Muscle layer of duodenum (tissue), 2 donors: Measurements from ENCODE around the gene CD82.

Experiments
- H3K27ac ChIP-seq: one replicate; pipeline ENCODE4 v1.7.0; 2013; ENCODE audit warnings: mild to moderate bottlenecking, low read length
- H3K27me3 ChIP-seq: one replicate; pipeline ENCODE4 v1.7.0; 2013; ENCODE audit warnings: low read depth, mild to moderate bottlenecking, control low read depth, low read length
- H3K36me3 ChIP-seq, 2 donors: one replicate each; pipeline ENCODE4 v1.7.0; 2013; ENCODE audit warnings: low read length in 2 of 2, control low read depth in 1 of 2, mild to moderate bottlenecking in 1 of 2; ENCODE audit not compliant: insufficient read depth in 2 of 2, control insufficient read depth in 1 of 2
- H3K4me1 ChIP-seq, 2 donors: one replicate each; pipeline ENCODE4 v1.7.0; 2013; ENCODE audit warnings: low read length in 2 of 2, mild to moderate bottlenecking in 2 of 2, control low read depth in 1 of 2, moderate library complexity in 1 of 2; ENCODE audit not compliant: insufficient read depth in 2 of 2, control insufficient read depth in 1 of 2
- H3K4me3 ChIP-seq, 2 donors: one replicate each; pipeline ENCODE4 v1.7.0; 2013; ENCODE audit warnings: low read length in 2 of 2, low read depth in 1 of 2, mild to moderate bottlenecking in 1 of 2
- H3K9me3 ChIP-seq, 2 donors: one replicate each; pipeline ENCODE4 v1.7.0; 2013; ENCODE audit warnings: low read length in 2 of 2, control low read depth in 1 of 2, mild to moderate bottlenecking in 1 of 2; ENCODE audit not compliant: control insufficient read depth in 1 of 2
- donor health status: healthy.

The CD82 gene

GRCh38 chr11:44572884-44573283, 7.4 kb downstream of the CD82 start:
- Histone ChIP-seq H3K9me3 (no peaks in the 10 kb centered on the region), H3K27me3 (no peaks in the 10 kb centered on the region), H3K4me3 (no peak overlapping the region), H3K27ac (no peak overlapping the region), H3K4me1 (peaks cover 18 to 24% of the 10 kb centered on the region in 2 donors), H3K36me3 (no peaks in the 10 kb centered on the region)

GRCh38 chr11:44573333-44573732, 7.9 kb downstream of the CD82 start:
- H3K4me1 ChIP-seq = peaks cover 14 to 24% of the 10 kb centered on the region in 2 donors
- H3K27ac ChIP-seq = no peak overlapping the region
- no peaks in the 10 kb centered on the region for H3K9me3 ChIP-seq
- H3K27me3 ChIP-seq = no peaks in the 10 kb centered on the region
- no peaks in the 10 kb centered on the region for H3K36me3 ChIP-seq
- H3K4me3 ChIP-seq = no peak overlapping the region

- Histone ChIP-seq H3K27me3 (no peaks in the 10 kb centered on the region), H3K36me3 (no peaks in the 10 kb centered on the region), H3K27ac (peak overlapping the region; percentile 19), H3K4me3 (no peak overlapping the region), H3K9me3 (no peaks in the 10 kb centered on the region), H3K4me1 (peaks cover 1 to 13% of the 10 kb centered on the region in 2 donors)
These were observed 9.3 kb downstream of the CD82 start for GRCh38 chr11:44574610-44575287.

- Histone ChIP-seq H3K4me1 (peaks cover 0 to 10% of the 10 kb centered on the region in 2 donors), H3K27ac (peak overlapping the region; percentile 19), H3K36me3 (no peaks in the 10 kb centered on the region), H3K27me3 (no peaks in the 10 kb centered on the region), H3K9me3 (no peaks in the 10 kb centered on the region), H3K4me3 (no peak overlapping the region)
These were observed 9.8 kb downstream of the CD82 start for GRCh38 chr11:44575288-44575672.

GRCh38 chr11:44575962-44576361, 10.5 kb downstream of the CD82 start:
- Histone ChIP-seq H3K9me3 (no peaks in the 10 kb centered on the region), H3K4me3 (no peak overlapping the region), H3K27me3 (no peaks in the 10 kb centered on the region), H3K36me3 (no peaks in the 10 kb centered on the region), H3K27ac (no peak overlapping the region), H3K4me1 (peaks cover 0 to 9% of the 10 kb centered on the region in 2 donors)

- no peak overlapping the region for H3K4me3 ChIP-seq
- H3K9me3 ChIP-seq = no peaks in the 10 kb centered on the region
- no peaks in the 10 kb centered on the region for H3K27me3 ChIP-seq
- H3K36me3 ChIP-seq = no peaks in the 10 kb centered on the region
- H3K27ac ChIP-seq = no peak overlapping the region
- peaks cover 0 to 9% of the 10 kb centered on the region in 2 donors for H3K4me1 ChIP-seq
These were observed 11.2 kb downstream of the CD82 start for GRCh38 chr11:44576656-44577055.

- H3K4me3 ChIP-seq = no peak overlapping the region
- H3K36me3 ChIP-seq = no peaks in the 10 kb centered on the region
- H3K27me3 ChIP-seq = no peaks in the 10 kb centered on the region
- H3K27ac ChIP-seq = no peak overlapping the region
- H3K4me1 ChIP-seq = peaks cover 0 to 6% of the 10 kb centered on the region in 2 donors
- H3K9me3 ChIP-seq = no peaks in the 10 kb centered on the region
These were observed 11.9 kb downstream of the CD82 start for GRCh38 chr11:44577231-44577830.

GRCh38 chr11:44578279-44578678, 12.8 kb downstream of the CD82 start:
- Histone ChIP-seq H3K9me3 (peaks cover 0 to 5% of the 10 kb centered on the region in 2 donors), H3K4me3 (no peak overlapping the region), H3K4me1 (peaks cover 0 to 6% of the 10 kb centered on the region in 2 donors), H3K27me3 (no peaks in the 10 kb centered on the region), H3K27ac (no peak overlapping the region), H3K36me3 (no peaks in the 10 kb centered on the region)

- no peaks in the 10 kb centered on the region for H3K27me3 ChIP-seq
- H3K27ac ChIP-seq = no peak overlapping the region
- no peaks in the 10 kb centered on the region for H3K36me3 ChIP-seq
- H3K4me1 ChIP-seq = peaks cover 0 to 6% of the 10 kb centered on the region in 2 donors
- no peak overlapping the region for H3K4me3 ChIP-seq
- peaks cover 0 to 5% of the 10 kb centered on the region in 2 donors for H3K9me3 ChIP-seq
These were observed 13.9 kb downstream of the CD82 start for GRCh38 chr11:44579302-44579761.

- Histone ChIP-seq H3K36me3 (no peaks in the 10 kb centered on the region), H3K9me3 (peaks cover 0 to 5% of the 10 kb centered on the region in 2 donors), H3K27me3 (no peaks in the 10 kb centered on the region), H3K27ac (no peak overlapping the region), H3K4me3 (no peak overlapping the region), H3K4me1 (peaks cover 7 to 9% of the 10 kb centered on the region in 2 donors)
These were observed 15.2 kb downstream of the CD82 start for GRCh38 chr11:44580701-44581100.

GRCh38 chr11:44581246-44581645, 15.8 kb downstream of the CD82 start:
- Histone ChIP-seq H3K9me3 (peaks cover 0 to 5% of the 10 kb centered on the region in 2 donors), H3K27me3 (no peaks in the 10 kb centered on the region), H3K4me1 (peaks cover 7 to 9% of the 10 kb centered on the region in 2 donors), H3K4me3 (no peak overlapping the region), H3K27ac (no peak overlapping the region), H3K36me3 (no peaks in the 10 kb centered on the region)
